Prostate gland (tissue), 2 donors: ENCODE measurements around the gene SLC2A8.

Source experiments
- CTCF ChIP-seq, 4 experiments: fragments of 200-600 bp in 2 of 4; fragments of 450-650 bp in 2 of 4; sonication (generic) in 2 of 4; IDR thresholded peaks; 1 replicate in 3 of 4; 2 replicates in 1 of 4; pipeline ENCODE4 v1.5.1; 2016 to 2019; ENCODE audit warnings: antibody characterized with exemption in 4 of 4, mild to moderate bottlenecking in 2 of 4, moderate library complexity in 2 of 4
- POLR2A ChIP-seq: fragments of 450-650 bp; IDR thresholded peaks from one replicate; pipeline ENCODE4 v1.6.1; 2016; ENCODE audit warnings: antibody characterized with exemption, mild to moderate bottlenecking
- POLR2AphosphoS5 ChIP-seq: sonication (generic); formaldehyde crosslinking; IDR thresholded peaks from one replicate; pipeline ENCODE4 v1.6.1; 2017; ENCODE audit warnings: antibody characterized with exemption

GRCh38 chr9:127399736-127400269, 2.8 kb downstream of the SLC2A8 start:
- no peak for TF ChIP-seq CTCF (IDR thresholded peaks at IDR 0.05)
- TF ChIP-seq POLR2A, result no peak
- TF ChIP-seq POLR2AphosphoS5, result no peak
